Left hindlimb (tissue), 1 donor: Measurements from ENCODE around the gene NDUFS5.
"Not testable (repeated sequence)": the region's sequence is repeated elsewhere in the genome, so short reads cannot be mapped to it uniquely, and the experiment has no call there.

Source experiments
- DNase-seq: peaks from one replicate; pipeline ENCODE4 v3.0.0-alpha.2; 2018

NDUFS5 gene

DNA sequence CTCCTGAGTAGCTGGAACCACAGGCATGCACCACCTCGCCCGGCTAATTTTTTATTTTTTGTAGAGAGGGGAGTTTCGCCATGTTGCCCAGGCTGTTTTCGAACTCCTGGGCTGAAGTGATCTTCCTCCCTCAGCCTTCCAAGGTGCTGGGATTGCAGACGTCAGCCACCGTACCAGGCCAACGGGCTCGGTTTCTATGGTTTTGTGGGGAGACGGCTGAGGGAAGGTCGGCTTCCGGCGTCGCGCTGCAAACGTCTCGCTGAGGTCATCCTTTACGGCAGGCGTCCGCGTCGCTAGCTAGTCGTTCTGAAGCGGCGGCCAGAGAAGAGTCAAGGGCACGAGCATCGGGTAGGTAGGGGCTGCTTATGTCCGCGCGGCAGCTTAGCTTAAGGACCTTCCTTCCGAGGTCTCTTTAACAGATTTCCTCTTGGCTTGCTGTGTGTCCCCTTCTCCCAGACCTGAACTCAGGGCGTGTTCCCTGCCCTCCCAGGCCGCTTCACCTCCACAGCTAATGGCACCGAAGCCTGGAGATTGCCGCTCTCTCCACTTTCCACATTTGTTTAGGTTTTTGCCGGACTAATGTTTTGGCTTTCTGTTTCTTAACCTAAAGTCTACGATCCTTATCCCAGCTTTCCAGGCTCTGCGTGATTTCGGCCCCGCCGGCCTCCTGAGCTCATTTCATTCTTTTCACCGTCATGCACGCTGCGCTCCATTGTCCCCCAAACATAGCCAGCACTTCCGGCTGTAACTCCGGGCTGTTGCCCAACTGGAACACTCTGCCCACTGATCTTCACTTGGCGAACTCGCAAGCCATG is at the start of gene NDUFS5:
Gene NDUFS5, plus strand, starts transcription at position 300 of the 815 bp plus-strand sequence. CDS start 2,375 bp downstream, outside the sequence.
- peak; percentile 94 for DNase-seq

DNA sequence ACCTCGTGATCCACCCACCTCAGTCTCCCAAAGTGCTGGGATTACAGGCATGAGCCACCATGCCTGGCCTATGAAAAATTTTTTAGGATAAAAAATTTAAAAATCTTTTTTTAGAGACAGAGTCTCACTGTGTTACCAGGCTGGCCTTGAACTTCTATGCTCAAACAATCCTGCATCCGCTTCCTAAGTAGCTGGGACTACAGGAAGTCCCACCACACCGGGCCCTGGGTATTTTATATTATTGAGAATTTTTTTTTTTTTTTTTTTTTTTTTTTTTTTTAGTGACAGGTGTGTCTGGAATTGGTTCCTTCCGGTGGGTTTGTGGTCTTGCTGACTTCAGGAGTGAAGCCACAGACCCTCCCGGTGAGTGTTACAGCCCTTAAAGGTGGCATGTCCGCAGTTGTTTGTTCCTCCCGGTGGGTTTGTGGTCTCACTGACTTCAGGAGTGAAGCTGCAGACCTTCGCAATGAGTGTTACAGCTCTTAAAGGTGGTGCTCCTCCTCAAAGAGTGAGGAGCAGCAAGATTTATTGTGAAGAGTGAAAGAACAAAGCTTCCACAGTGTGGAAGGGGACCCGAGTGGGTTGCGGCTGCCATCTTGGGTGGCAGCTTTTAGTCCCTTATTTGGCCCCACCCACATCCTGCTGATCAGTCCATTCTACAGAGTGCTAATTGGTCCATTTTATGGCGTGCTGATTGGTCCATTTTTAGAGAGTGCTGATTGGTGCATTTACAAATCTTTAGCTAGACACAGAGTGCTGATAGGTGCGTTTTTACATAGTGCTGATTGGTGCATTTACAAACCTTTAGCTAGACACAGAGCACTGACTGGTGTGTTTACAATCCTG is 48.5 kb upstream of the NDUFS5 start:
- not testable (repeated sequence) for DNase-seq

DNA sequence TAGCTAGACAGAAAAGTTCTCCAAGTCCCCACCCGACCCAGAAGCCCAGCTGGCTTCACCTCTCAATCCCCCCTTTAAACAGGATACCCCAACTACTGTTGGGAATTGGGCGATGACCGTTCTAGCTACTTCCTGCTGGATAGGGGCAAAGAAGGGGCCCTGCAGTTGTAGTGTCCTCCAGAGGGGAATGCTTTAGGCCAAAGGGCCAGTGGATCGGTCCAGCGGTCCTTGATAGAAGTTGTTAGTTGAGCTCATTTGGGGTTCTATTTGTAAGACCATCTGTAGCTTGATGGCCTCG is 48.0 kb upstream of the NDUFS5 start:
- not testable (repeated sequence) for DNase-seq

DNA sequence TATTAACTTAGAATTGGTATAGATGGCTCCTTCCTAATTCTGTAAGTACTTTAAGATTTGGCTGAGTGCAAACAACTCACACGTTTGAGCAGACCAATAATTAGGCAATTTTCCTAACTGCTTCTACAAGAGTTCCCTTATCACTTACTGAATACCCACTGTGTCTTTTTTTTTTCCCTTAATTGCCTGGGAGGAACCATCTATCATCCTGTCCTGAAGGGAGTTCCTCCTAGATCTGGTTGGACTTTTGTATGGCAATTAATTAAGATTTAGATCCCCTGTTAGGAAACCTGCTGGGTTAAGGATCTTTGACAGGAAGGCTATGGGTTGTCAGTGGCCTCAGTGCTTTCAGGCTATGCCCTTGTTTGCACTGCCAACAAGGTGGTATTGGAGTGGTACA is 46.8 kb upstream of the NDUFS5 start:
- DNase-seq = not testable (repeated sequence)

DNA sequence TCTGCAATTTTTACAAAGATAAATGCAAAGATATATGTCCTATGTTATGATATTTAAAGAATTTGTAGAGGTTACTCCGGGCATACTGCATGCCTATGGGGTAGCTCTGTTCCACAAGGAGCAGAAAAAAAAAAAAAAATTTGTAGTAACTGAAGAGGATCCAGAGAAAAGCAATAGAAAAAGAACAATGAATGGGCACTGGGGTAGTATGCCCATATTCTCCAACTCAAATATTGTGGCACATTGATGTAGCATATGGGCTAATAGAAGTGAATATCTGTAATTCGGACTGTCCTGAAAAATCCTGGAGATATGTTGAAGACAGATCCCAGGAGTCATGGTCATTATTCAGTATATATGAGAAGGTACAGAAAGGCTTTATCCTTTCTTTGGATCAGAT is 36.2 kb upstream of the NDUFS5 start:
- no peak for DNase-seq

DNA sequence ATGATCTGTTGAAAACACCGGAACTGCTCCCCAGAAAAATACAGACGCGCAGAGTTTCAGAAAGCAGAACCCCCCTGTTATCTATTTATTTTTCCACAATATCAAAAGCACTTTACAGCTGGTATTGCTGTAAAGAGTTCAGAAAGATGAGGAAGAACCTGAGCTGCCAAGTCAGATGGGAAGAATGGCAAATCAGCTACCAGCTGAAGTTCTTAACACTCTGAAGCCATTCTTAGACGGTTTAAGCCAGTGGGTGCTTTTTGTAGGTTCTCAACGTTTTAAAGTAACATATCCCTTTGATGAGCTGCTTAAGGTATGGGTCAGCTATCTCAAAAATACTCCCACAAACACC is 35.8 kb upstream of the NDUFS5 start:
- no peak for DNase-seq

DNA sequence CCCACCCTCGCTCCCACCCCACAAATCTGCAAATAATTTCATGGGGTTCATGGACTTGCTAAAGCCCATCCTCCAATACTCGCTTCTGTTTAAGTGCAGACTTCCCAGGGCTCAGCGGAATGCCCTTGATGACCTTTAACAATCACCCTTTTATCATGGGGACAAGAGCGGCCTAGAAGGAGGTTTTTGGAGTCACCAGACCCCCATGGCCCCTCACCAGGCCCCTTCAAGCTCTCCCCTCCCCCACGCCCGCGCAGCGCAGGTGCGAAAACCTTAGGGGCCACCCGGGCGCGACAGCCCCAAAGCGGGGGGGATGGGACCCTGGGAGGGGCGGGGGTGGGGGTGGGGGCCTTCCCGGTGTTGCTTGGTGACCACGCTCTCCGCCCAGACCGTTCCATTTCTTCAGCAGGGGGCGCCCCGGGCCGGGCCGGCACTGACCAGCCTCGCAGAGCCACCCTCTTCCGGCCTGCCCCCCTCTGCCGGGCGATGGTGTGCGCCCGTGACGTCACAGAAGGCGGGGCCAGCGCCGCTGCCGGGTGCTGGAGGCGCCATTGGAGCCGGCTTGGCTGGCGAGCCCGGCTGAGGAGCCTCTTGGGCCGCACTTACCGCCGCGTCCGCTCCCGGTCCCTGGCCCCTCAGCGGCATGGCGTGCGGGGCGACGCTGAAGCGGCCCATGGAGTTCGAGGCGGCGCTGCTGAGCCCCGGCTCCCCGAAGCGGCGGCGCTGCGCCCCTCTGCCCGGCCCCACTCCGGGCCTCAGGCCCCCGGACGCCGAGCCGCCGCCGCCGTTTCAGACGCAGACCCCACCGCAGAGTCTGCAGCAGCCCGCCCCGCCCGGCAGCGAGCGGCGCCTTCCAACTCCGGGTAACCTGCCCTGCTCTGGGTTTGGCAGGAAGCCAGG is 35.2 kb upstream of the NDUFS5 start, which contains the start of gene AKIRIN1:
Gene AKIRIN1, plus strand, starts transcription at position 539 of the 900 bp plus-strand sequence. Its CDS starts 105 bp downstream, at position 644.
- DNase-seq = peak; percentile 99

DNA sequence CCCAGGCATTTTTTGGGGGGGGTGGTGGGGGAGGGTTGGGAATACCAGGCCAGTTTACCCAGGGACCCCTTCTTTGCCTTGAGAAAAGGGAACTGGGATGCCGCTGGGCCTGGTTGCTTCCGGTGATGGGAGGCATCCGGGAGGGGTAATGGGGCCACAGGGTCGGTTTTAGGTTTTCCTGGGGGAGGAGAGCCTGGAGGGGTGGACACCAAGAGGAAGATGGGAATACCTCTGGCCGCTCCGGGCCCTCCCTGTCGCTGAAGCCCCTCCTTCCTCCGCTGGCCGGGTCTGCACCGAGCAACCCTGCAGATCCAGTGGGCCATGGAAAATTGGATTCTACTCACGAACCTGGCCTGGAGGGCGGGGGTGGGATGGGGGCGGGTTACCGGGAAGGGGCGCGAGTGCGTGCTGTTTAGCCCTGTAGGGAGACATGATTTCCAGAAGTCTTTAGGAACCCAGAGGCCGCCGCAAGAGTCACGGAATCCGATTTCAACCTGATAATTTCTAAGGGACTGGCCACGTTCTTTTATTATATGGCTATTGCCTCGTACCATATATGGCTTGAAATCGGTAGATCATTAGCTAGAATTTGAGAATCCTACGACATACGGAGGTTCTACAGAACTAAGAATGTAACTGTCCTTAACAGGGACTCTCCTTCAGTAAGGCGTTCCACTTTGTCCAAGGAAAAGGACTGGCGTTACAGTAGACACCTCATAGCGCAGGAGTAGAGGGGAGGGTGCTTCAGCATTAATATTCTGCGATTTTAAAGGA is 34.3 kb upstream of the NDUFS5 start:
- DNase-seq = peak; percentile 77

DNA sequence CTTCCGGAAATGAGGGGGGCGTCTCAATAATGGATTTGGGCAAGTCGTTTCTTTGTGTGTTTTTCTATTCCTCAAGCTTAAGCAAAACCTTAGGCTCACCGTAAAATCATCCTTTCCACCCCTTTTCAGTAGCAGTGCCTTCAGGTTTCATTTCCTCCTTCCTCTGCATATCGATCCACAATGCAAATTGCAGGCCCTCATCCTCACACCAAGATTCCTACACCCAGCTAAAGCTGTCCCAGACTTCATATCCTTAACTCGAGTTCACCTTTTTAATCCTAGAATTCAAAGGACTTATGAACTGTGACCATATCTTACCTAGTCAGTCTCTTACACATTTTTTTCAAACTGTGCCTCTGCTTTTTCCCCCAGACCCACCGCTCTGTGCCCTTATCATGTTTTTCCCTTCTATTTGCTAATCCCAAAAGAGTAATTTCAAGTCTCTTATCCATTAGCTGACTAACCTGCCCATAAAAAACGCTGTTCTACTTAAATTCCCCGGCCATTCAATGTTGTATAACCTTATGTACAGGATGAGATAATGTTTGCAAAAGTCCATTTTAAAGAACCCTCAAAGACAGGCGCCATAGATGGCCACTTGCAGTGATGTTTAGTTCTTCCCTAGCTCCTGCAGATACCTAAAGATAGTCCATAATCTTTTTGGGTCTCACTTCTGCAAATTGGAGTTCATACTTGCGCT is 33.6 kb upstream of the NDUFS5 start:
- DNase-seq = no peak

DNA sequence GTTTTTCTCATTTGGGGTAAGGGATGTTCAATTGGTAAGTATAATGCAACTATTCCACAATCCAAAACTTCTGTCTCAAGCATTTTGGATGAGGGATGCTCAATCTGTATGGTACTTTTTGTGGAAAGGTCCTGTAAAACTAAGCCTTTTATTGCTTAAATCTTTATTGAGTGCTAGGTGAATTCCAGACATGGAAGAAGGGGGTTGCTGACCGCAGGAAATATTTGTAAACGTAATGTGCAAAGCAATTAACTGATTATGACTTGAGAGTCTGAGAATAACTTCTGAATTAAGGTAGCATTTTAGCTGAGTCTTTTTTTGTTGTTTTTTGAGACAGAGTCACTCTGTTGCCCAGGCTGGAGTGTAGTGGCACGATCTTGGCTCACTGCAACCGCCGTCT is 32.0 kb upstream of the NDUFS5 start:
- DNase-seq = no peak

DNA sequence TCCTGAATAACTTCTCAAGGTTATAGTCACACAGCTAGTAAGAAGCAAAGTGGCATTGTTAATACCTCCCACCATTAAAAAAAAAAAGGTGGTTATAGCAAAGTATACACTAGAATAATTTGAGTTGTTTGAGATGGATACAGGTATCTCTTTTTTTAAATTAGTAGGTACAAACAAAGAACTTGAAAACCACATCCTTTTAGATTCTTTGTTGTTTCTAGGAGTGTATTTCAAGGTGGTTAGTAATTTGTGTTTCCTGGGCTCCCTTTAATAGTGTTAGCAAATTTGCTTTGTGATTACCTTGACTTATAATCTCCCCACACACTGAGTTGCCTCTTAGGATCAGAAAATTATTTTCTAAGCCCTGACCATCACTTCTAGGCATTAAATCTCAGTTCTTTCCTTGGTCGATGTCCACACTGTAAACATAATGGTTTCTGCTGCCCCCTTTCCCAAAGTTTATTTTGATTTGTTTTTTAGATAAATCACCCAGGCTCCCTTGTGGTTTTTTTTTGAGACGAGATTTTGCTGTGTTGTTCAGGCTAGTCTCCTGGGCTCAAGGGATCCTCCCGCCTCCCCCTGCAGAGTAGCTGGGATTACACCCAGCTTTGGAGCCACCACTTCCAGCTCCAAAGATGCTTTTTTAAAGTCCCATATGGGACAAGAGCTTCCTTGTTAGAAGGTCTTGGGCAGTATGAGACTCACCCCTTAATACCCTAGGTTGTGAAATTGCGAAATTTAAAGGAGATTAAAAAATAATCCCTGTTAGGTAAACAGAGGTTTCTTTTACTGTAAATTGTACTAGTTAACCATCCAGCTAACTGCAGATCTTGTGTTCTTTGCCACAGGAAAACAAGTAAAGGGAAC is 28.9 kb upstream of the NDUFS5 start:
- DNase-seq = no peak

DNA sequence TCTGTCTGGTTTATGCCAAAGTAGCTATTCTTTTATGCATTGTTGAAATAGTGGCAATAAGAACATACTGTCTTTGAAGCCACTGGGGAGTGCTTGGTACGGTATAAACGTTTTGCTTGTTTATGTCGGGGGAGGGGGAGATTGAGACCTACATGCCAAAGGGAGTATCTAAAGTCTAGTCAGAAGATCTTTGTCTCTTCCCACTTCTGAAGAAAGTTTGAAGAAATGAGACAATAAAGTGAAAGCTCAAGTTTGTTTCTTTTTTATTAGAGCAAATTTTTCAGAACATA is 28.3 kb upstream of the NDUFS5 start:
- DNase-seq = no peak

DNA sequence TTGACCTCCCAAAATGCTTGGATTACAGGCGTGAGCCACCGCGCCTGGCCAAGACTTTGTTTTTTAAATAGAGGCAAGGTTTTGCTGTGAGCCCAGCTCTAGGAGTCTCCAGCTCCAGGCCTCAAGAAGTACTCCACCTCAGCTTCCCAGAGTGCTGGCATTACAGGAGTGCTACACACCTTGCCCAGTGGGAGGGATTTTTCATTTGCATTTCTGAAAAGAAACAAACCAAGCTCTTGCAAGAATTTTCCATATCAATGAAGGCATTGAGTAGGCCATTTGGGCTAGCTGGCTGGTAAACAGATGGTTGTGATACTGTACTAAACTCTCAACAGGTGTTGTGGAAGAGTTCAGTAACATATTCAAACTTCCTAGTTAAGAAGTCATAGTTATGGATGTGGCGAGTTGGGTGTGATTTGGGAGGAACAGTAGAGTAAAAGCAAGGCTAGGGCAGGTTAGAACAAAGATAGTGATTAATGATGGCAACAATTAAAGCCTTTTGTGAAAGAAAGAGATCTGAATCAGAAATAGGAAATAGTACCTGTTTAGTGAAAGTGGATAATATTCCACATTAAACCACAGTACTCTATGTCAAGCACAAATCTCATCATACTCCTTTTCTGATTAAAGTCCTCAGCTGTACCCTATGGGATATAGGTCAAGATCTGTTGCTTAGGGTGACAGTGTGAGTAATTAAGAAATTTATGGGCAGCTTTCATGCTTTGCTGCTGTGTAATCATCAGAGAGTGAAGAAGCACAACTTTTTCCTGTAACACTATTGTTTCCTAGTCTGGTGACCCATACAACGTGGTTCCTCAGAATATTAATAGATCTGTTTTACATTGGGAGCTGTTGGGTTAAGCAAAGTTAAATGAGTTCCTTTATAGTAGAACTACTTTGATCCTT is 24.4 kb upstream of the NDUFS5 start:
- DNase-seq = no peak

DNA sequence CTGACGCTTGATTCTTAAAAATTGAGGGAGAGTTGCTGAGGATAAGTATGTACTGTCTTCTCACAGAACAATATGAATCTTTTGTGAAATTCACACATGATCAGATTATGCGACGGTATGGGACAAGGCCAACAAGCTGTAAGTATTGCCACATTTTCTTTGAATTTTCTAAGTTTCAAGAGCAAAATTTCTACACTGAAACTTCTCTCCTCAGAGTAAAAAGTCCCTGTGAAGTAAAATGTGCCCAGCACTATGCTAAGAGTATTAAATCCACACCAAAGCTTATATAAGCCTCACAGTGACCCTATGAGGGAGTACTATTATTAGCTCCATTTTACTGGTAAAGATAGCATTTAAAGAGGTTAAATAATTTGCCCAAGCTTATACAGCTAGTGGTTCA is 22.9 kb upstream of the NDUFS5 start:
- DNase-seq = no peak

DNA sequence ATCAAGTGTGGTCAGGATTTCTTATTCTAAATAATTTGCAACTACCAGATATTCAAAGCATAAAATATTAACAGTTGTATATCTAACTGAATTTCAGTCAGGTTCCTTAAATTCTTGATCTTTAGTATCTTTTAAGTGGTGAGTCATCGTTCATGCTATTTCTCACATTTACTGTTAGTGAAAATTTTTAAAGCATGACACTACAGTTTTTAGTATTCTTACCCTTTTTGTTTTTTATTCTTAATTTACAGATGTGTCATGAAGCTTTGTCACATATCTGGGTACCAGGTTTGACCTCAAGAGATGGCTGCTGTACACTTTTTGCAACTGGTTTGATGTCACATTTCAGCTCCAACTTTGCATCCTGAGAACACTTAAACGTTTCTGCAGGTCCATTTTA is 22.4 kb upstream of the NDUFS5 start:
- no peak for DNase-seq

DNA sequence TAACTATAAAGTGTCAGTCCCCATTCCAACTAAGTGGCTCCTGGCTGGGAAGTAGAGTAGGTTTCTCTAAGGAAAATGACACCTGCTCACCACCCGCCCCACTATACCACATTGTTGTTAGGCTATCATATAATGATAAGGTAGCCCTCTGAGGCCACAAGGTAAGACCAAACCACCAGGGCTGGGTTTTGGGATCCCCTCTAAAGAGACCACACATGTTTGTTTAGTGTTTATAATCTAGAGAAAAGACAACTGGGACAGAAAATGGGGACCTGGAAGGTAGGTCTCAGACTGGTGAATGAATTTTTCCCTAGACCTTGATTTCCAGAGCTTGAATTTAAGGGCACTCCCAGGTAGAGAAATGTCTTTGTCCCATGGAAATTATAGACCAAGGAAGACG is 19.9 kb upstream of the NDUFS5 start:
- no peak for DNase-seq

DNA sequence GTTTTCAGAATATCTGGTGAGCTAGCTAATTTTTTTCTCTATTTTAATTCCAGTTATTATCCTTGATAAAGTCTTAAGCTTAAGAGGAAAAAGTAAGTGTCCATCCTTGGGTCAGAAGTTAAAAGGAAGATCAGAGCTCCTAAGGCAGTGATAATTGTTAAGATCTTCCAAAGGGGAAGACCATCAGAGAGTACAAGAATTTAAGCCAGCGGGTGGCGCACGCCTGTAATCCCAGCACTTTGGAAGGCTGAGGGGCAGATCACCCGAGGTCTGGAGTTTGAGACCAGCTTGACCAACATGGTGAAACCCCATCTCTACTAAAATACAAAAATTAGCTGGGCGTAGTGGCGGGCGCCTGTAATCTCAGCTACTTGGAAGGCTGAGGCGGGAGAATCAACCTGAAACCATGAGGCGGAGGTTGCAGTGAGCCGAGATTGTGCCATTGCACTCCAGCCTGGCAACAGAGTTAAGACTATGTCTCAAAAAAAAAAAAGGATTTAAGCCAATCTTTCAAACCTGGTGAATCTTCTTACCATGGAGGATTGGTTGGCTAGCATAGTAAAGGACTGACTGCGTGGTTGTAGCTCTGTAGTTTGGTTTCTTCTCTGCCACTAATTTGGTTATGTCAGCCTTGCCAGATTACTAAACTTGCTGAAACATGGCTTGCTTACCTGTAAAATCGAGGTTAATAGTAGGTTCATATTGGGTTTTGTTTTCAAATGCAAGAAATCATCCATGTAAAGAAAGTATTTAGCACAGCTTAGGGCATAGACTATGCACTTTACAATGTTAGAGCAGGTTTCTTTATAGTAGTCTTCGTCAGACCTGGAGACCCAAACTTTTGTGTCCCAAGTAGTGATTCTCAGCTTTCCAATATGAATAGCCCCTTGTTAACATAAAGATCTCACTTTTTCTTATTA is 19.2 kb upstream of the NDUFS5 start:
- DNase-seq = no peak

DNA sequence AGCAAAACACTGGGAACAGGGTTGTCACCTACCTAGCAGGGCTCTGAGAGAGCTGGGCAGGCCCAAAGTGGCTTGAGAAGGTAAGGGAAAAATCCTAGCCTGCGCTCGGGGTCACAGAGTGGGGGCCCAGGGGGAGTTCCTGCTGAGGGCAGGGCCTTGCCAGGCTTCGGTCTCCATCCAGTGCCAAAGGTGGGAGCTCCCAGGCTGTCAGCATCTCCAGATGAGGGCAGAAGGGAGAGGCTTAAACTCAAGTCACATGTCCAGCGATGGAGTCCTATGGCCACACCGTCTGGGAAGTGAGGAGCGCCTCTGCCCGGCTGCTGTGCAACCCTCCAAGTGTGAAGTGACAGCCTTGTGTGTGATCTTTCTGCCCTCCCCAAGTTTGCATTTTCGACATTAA is 11.2 kb upstream of the NDUFS5 start:
- DNase-seq = not testable (repeated sequence)
